Fibroblast of lung (primary cell): ENCODE data around the gene CTDP1.

Source experiments
- EZH2 ChIP-seq: IDR thresholded peaks from 2 replicates; pipeline ENCODE4 v1.5.1; 2012; ENCODE audit warnings: low read length, control low read depth, mild to moderate bottlenecking; ENCODE audit errors: missing control alignments
- TF ChIP-seq, protein P1 (sequence below), 2 donors: IDR thresholded peaks in 1 of 2; conservative IDR thresholded peaks in 1 of 2; 1 replicate in 1 of 2; 2 replicates in 1 of 2; pipeline ENCODE4 v1.5.1; 2011 to 2012; ENCODE audit warnings: low read length in 2 of 2, control low read depth in 1 of 2, inconsistent platforms in 1 of 2, low read depth in 1 of 2, mild to moderate bottlenecking in 1 of 2

DNA sequence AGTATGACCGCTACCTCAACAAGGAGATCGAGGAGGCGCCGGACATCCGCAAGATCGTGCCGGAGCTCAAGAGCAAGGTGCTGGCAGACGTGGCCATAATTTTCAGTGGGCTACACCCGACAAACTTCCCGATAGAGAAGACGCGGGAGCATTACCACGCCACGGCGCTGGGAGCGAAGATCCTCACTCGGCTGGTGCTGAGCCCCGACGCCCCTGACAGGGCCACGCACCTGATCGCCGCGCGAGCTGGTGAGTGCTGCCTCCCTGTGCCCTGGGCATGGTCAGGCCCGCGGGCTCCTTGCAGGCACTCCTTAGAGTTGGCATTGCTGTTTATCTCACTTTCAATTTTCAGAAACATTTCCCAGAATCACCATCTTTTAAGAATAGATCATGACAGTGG is 35.7 kb downstream of the CTDP1 start:
- TF ChIP-seq, protein P1, sequence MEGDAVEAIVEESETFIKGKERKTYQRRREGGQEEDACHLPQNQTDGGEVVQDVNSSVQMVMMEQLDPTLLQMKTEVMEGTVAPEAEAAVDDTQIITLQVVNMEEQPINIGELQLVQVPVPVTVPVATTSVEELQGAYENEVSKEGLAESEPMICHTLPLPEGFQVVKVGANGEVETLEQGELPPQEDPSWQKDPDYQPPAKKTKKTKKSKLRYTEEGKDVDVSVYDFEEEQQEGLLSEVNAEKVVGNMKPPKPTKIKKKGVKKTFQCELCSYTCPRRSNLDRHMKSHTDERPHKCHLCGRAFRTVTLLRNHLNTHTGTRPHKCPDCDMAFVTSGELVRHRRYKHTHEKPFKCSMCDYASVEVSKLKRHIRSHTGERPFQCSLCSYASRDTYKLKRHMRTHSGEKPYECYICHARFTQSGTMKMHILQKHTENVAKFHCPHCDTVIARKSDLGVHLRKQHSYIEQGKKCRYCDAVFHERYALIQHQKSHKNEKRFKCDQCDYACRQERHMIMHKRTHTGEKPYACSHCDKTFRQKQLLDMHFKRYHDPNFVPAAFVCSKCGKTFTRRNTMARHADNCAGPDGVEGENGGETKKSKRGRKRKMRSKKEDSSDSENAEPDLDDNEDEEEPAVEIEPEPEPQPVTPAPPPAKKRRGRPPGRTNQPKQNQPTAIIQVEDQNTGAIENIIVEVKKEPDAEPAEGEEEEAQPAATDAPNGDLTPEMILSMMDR (conservative IDR thresholded peaks at IDR 0.05 in 1 of 2, IDR thresholded peaks at IDR 0.05 in 1 of 2; ENCODE audit: low read depth in 1 of 2, low read length in 2 of 2): no peak
- TF ChIP-seq EZH2: no peak
